NCI-H748 (cell line): ENCODE results near the gene PRDM16.
"Not testable (repeated sequence)": the region's sequence is repeated elsewhere in the genome, so short reads cannot be mapped to it uniquely, and the experiment has no call there.

ENCODE experiments used
- DNase-seq: peaks from one replicate; lab custom pipeline; 2025; ENCODE audit not compliant: unreplicated experiment; lab: John Stamatoyannopoulos, UW

PRDM16 gene

DNA sequence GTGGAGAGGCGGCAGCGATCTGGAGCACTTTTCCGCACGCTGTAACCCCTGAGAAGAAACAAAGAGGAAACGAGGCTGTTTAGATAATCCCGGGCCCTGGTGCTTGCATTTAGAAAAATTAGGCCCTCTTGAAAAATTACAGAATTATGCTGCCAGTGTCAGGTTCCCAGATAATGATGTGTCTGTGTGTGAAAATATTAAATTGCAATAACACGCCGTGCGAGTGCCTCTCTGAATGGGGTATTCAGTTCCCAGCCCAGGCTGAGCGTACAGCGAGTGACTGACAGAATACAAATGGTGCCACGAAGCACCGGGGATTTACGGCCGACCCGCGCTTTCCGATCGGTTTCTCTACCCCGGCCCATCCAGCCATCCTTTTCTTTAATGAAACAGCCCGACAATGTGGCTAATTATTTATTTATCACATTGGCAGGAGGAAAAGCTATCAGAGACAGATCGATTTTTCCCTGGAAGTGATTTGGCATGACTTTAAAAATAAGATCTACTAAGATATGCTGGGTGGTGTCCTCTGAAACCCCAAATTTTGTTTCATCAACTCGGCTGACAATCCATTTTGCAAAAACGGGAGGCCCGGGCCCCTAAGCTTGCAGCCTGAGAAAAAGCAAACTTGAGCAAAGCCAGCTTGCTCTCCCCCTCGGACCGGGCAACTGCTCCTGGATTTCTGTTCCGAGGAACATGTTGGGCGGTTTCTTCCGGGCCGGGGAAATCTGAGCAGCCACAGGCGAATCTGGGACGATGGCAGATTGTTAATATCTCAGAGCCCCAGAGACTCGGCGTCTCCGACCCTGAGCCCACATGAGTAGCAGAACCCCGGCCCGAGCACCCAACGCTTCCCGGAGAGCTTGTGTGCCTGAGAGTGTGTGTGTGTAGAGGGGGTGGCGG is 11.3 kb downstream of the PRDM16 start:
- no peak for DNase-seq

DNA sequence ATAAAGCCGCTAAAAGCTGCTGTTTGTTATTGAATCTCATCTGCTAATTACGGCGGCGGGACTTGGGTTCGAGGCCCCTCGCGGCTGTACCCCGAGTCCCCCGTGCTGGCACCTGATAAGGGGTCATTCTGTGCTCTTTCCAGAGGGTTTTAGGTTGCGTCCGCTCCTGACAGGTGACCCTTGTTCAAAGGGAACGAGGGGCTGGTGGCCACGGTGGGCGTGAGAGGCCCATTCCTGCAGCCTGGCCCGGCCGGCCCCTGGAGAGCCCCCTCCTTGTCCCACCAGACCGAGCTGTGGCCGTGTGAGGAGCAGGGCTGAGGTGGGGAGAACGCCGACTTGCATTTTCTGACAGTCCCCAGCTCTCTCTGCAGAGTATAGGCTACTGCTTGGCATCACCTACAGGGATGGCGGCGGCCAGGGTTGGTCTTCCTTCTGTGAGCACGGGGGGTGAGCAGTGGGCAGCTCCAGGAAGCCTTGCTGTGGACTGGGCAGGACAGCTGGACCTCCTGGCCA is 12.2 kb downstream of the PRDM16 start:
- DNase-seq = no peak

DNA sequence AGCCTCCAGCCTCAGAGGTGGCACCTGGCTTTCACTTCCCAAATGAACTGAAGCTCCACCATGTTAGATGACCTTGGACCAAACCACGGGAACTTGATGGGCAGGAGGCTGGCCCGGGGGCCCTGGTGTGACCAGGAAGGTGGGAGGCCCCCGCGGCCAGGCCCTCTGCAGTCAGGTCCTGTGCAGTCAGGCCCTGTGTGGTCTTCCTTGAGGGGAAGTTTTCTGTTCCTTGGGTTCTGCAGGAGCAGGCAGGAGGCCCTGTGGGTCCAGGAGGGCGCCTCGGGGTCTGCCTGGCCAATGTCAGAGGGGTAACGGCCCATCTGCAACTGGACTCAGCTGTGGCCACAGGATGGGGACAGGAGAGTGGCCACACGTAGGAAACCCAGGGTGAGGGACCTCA is 13.0 kb downstream of the PRDM16 start:
- DNase-seq = no peak

DNA sequence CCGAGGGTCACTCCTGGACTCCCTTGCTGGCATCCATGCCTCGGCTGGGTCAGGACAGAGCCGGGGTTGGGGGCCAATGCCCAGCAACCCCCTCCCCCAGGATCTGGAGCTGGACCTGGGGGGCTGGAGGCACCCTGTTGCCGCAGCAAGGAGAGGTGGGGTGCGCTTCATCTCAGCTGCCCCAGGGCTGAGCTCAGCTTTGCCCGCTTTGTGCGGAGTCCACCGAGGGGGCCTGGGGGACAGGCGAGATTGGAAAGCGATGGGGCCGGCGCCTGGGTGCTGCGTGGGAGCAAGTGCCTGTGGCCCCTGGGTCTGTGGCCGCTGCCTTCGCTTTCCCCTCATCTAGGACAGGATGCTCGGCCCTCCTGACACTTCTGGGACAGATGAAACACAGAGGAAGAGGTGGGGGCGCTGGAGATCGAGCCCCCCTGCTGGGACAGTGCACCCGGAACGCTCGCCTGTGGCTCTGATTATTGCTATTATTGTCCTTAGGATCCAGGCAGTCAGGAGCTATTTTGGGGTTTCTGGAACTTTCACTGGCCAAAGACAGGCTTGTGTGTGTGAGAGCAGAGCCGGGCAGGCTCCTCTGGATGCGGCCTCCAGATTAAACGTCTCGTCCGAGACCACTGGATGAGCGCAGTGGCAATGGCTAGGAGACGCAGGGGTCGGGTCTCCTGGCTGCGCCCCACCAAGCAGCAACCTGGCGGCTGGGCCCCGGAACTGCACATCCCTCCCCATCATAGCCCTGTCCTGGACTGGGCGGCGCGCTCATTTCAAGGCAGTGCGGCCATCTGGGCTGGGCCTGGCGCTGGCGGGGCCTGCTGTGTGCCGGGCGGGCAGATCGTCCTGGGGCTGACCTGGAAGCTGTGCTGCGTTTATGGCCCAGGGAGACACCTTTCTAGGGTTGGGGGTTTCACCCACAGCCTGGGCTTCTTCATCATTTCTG is 13.8 kb downstream of the PRDM16 start:
- no peak for DNase-seq

DNA sequence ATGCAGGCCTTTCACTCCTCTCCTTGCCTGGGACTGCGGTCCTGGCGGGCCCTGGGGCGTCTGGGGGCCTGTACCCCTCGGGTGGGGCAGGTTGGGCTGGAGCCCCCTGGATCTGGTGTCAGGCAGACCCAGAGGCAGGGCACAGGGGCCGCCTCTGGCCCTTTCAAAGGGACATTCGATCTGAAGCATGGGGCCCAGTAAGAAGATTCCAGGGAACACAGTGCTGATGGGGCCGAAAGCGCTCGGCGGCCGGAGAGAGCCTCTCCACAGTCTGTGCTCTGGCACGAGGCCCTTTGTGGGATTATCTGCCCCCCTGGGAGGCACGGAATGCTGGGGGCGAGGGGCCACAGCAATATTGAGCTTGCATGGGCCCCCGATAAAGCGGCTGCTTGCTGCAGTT is 15.2 kb downstream of the PRDM16 start:
- no peak for DNase-seq

DNA sequence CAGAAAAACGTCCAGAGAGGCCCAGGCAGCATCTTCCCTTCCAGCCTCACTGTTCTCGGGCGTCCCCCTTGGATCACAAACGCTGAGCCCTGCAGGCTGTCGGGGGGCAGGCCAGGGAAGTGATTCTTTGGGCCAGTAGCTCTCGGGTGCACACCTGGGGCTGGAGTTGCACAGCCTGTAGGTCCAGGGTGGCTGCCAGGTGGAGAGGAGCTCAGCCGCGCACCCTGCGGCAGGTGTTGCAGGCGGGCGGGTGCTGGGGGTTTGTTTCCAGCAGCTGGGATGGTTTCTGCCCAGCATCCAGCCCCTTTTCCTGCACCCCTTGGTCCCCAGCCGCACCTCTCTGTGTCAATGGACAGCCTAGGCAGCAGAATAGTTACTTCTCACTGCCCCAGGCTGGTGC is 15.7 kb downstream of the PRDM16 start:
- no peak for DNase-seq

GRCh38 chr1:3085721-3086120 is 16.7 kb downstream of the PRDM16 start:
- DNase-seq = no peak

DNA sequence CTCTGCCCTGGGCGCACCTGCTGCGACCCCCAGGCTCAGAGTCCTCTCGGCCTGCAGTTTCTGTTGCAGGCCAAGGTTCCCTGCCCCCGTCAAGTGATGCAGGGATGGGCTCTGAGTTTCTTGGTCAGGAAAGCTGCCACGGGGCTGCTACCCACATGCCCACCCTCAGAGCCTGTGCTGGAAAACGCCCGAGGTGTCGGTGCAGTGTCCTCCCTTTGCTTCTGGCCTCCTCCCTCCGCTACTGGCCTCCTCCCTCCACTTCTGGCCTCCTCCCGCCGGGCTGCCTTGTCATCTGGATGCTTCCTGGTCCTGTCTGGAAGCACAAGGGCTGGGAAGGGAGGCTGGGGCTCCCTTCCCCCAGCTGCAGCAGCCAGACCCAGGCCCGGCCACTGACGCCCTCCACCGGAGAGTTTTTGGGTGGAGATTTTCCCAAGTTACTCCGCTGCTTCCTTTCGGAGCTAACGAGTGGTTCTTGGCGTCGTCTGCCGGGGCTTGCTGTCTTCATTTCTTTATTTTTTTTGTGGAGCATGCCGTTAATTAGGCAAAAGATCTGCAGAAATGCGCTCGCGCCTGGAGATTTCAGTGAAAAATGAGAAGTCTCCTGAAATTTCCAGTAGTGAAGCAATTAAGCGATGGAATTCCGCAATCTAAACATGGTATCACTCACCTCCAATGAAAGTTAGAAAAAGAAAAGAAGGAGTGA is 17.4 kb downstream of the PRDM16 start:
- no peak for DNase-seq

DNA sequence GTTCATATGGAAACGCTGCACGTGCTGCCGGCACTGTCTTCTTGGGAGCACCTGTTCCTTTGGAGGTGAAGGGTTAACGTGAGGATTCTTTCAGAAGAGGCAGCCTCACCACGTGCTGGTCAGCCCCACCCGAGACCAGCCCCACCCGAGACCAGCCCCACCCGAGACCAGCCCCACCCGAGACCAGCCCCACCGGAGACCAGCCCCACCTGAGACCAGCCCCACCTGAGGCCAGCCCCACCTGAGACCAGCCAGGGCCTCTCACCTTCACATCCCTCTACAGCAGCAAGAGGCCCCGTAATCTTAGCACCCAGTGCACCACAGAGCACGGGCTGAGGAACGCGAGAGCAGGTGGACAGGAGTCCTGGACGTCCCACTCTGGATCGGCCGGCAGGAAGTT is 18.0 kb downstream of the PRDM16 start:
- no peak for DNase-seq

- DNase-seq = not testable (repeated sequence)
These were observed 19.1 kb downstream of the PRDM16 start for GRCh38 chr1:3087946-3088668.

GRCh38 chr1:3089490-3089889 is 20.5 kb downstream of the PRDM16 start:
- no peak for DNase-seq

DNA sequence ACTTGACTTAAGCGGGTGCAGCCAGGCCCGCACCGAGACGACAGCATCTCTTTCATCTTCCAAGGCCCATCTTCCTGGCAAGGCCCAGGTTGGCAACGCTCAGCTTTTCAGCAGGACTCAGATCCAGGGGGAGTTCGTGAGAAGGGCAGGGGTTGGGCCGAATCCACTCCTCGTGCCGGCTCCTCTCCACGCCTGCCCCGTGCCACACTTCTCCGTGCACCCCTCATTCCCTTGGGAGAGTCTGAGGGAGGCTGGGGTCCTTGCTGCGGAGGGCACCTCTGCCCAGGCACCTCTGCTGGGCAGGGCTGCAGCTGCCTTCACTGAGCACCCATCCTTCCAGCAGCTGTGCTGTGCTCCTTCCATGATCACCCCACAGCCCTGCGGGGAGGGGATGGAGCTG is 22.3 kb downstream of the PRDM16 start:
- no peak for DNase-seq

- DNase-seq = no peak
These were observed 23.5 kb downstream of the PRDM16 start for GRCh38 chr1:3092530-3092929.

DNA sequence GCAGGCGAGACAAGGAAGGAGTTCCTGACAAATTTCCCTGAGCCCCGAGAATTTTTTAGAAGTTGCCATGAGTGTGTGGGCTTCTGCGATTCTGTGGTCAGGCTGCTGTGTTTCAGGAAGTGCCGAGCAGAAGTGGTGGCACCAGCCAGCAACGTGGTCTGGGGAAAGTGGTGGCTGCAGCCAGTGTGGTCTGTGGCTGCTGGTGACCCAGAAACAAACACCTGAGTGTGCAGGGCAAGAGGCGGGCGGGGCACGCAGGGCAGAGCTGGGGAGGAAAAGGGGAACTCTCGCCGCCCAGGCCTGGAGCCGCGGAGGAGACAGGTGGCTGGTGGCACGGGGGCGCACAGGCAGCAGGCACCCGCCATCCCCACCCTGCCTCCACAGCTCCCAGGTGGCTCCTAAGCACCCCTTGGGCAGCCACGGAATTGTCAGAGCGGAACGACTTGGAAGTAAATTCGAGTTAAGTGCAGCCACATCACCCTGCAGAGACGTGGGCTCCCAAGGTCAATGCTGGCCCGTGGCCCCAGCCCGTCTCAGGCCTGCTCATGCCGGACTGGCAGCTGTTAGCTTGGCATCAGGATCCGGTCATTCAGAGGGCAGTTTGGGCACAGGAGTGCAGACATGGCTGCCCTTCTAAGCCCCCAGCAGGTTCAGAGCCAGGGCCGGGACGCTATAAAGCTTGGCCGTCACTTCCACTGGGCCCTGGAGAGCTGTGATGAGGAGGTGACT is 25.1 kb downstream of the PRDM16 start:
- no peak for DNase-seq

DNA sequence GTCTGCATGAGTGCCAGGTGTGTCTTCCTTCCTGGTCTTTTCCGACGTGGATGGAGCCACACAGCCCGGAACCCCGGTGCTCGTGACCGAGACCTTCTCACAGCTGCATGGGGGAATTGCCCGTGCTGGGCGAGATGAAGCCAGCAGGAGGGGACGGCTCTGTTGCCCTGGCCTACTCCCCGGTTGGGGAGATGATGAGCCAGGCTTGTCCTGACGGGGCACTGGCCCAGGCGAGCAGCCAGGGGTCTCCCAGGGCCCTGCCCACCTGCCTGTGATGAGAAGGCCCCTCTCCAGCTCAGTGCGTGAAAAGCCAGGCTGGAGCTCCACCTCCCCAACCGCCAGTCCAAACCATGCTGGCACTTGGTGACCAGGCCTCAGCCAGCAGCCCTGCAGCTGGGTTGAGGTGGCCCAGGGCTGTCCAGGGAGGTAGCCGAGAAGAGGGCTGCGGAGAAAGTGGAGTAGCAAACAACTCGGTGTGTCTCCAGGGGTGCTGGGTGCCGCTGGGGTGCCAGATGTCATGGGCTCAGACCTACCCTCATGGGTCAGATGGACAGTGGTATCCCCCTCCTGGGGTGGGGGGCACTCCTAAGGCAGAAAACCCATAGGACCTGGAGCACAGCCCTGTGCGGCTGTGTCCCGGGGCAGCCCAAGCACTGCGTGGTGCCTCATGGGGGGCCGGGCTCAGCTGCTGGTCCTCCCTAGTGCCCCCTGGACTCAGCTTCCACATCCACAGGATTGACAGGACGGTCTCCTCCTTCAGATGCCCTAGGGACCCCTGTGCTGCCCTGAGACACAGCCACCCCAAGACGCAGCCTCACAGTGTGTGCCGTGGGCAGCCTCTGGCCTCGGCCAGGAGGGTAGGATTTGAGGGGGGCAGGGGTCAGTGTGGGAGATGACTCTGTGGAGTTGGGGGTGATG is 26.1 kb downstream of the PRDM16 start:
- no peak for DNase-seq

- no peak for DNase-seq
These were observed 27.3 kb downstream of the PRDM16 start for GRCh38 chr1:3096345-3096744.

- DNase-seq = no peak
These were observed 28.2 kb downstream of the PRDM16 start for GRCh38 chr1:3097231-3097630.

- no peak for DNase-seq
These were observed 28.9 kb downstream of the PRDM16 start for GRCh38 chr1:3097861-3098260.

DNA sequence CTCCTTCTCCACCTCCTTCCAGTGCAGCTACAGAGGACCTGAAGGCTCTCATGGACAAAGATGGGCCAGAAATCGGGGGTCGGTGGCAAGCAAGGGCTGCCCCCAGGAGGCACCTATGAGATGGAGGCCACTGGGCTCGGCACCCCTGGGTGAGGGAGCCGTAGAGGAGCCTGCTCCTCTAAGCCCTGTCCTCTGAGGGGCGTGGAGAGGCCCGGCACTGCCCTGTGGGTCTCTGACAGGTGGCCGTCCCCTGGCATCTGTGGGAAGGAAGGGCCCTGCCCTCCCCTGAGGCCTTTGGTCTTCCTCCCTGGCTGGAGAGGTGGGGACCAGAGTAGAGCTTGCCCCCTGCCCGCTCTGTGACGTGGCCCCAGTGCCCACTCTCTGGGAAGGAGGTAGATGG is 30.9 kb downstream of the PRDM16 start:
- no peak for DNase-seq
